Jurkat, Clone E6-1 (cell line): ENCODE results near the gene C10orf105.
A peak's percentile ranks its signal among the peaks of the same experiment; 100 is the strongest.

ENCODE experiments used
- DNase-seq: peaks from one replicate; pipeline ENCODE4 v3.0.0-alpha.2; 2011; ENCODE audit warnings: low read depth, low spot score
- H3K4me3 ChIP-seq: 2 replicates; pipeline ENCODE4 v1.5.1; 2011; ENCODE audit warnings: mild to moderate bottlenecking, low read length, control low read depth, moderate library complexity

The C10orf105 gene

GRCh38 chr10:71752391-71753090 lies 33.0 kb upstream of the C10orf105 start:
- DNase-seq: no peak
- no peak overlapping the region for H3K4me3 ChIP-seq

GRCh38 chr10:71751515-71752224 lies 32.1 kb upstream of the C10orf105 start:
- H3K4me3 ChIP-seq: no peak overlapping the region
- no peak for DNase-seq

GRCh38 chr10:71750986-71751385 lies 31.4 kb upstream of the C10orf105 start:
- no peak overlapping the region for H3K4me3 ChIP-seq
- no peak for DNase-seq

- H3K4me3 ChIP-seq: no peak overlapping the region
- no peak for DNase-seq
These were observed 30.7 kb upstream of the C10orf105 start for GRCh38 chr10:71750124-71750841.

GRCh38 chr10:71749396-71749795 lies 29.8 kb upstream of the C10orf105 start:
- no peak for DNase-seq
- peak overlapping the region; percentile 38 for H3K4me3 ChIP-seq

GRCh38 chr10:71748671-71749191 lies 29.2 kb upstream of the C10orf105 start:
- peak overlapping the region; percentile 38 for H3K4me3 ChIP-seq
- DNase-seq: peak; percentile 99

- peak overlapping the region; percentile 25 for H3K4me3 ChIP-seq
- peak; percentile 71 for DNase-seq
These were observed 28.3 kb upstream of the C10orf105 start for GRCh38 chr10:71747551-71748523.

GRCh38 chr10:71747039-71747531 lies 27.5 kb upstream of the C10orf105 start:
- no peak overlapping the region for H3K4me3 ChIP-seq
- DNase-seq: no peak

- no peak overlapping the region for H3K4me3 ChIP-seq
- no peak for DNase-seq
These were observed 26.9 kb upstream of the C10orf105 start for GRCh38 chr10:71746344-71747037.

- no peak for DNase-seq
- no peak overlapping the region for H3K4me3 ChIP-seq
These were observed 26.2 kb upstream of the C10orf105 start for GRCh38 chr10:71745664-71746250.

GRCh38 chr10:71744897-71745663 lies 25.5 kb upstream of the C10orf105 start:
- H3K4me3 ChIP-seq: no peak overlapping the region

GRCh38 chr10:71743866-71744265 lies 24.3 kb upstream of the C10orf105 start:
- no peak overlapping the region for H3K4me3 ChIP-seq
- DNase-seq: no peak

More at GRCh38 chr10:71744897-71745663, 25.5 kb upstream of the C10orf105 start:
- DNase-seq: no peak

GRCh38 chr10:71743089-71743838 lies 23.7 kb upstream of the C10orf105 start:
- no peak overlapping the region for H3K4me3 ChIP-seq
- DNase-seq: no peak

- H3K4me3 ChIP-seq: no peak overlapping the region
- peak; percentile 37 for DNase-seq
These were observed 22.9 kb upstream of the C10orf105 start for GRCh38 chr10:71742301-71743088.

- no peak overlapping the region for H3K4me3 ChIP-seq
- DNase-seq: no peak
These were observed 22.1 kb upstream of the C10orf105 start for GRCh38 chr10:71741671-71742070.
